Retina (tissue), 1 donor: ENCODE results near the gene SCAP.
"Not testable (repeated sequence)": the region's sequence is repeated elsewhere in the genome, so short reads cannot be mapped to it uniquely, and the experiment has no call there.

ENCODE experiments used
- DNase-seq: peaks from one replicate; pipeline ENCODE4 v3.0.0-alpha.2; 2016

Gene SCAP

GRCh38 chr3:47480267-47480666 is 4.5 kb upstream of the SCAP start:
- not testable (repeated sequence) for DNase-seq

- DNase-seq: no peak
These were observed 4.1 kb upstream of the SCAP start for GRCh38 chr3:47479826-47480160.

- DNase-seq: no peak
These were observed 2.3 kb upstream of the SCAP start for GRCh38 chr3:47478022-47478421.

- DNase-seq: no peak
These were observed 981 bp upstream of the SCAP start for GRCh38 chr3:47476644-47477199.

- DNase-seq: no peak
These were observed 537 bp upstream of the SCAP start for GRCh38 chr3:47476330-47476626.

GRCh38 chr3:47475029-47475569 is 642 bp downstream of the SCAP start:
- DNase-seq: no peak

- DNase-seq: no peak
These were observed 2.4 kb downstream of the SCAP start for GRCh38 chr3:47473391-47473790.

- DNase-seq: no peak
These were observed 6.1 kb downstream of the SCAP start for GRCh38 chr3:47469616-47470015.

- not testable (repeated sequence) for DNase-seq
These were observed 7.4 kb downstream of the SCAP start for GRCh38 chr3:47468315-47468714.

GRCh38 chr3:47464588-47464987 is 11.2 kb downstream of the SCAP start:
- DNase-seq: no peak

- not testable (repeated sequence) for DNase-seq
These were observed 16.1 kb downstream of the SCAP start for GRCh38 chr3:47459534-47460085.

- no peak for DNase-seq
These were observed 18.8 kb downstream of the SCAP start for GRCh38 chr3:47456984-47457383.

GRCh38 chr3:47455806-47456452 is 19.8 kb downstream of the SCAP start:
- DNase-seq: no peak

GRCh38 chr3:47452453-47453215 is 23.1 kb downstream of the SCAP start:
- DNase-seq: no peak

- no peak for DNase-seq
These were observed 31.6 kb downstream of the SCAP start for GRCh38 chr3:47444103-47444502.

GRCh38 chr3:47443611-47443995 is 32.1 kb downstream of the SCAP start:
- DNase-seq: no peak

- DNase-seq: no peak
These were observed 33.8 kb downstream of the SCAP start for GRCh38 chr3:47441796-47442551.

- DNase-seq: no peak
These were observed 35.6 kb downstream of the SCAP start for GRCh38 chr3:47440131-47440530.

GRCh38 chr3:47436180-47436579 is 39.6 kb downstream of the SCAP start:
- no peak for DNase-seq

- no peak for DNase-seq
These were observed 40.9 kb downstream of the SCAP start for GRCh38 chr3:47434849-47435248.

GRCh38 chr3:47433796-47434195 is 41.9 kb downstream of the SCAP start:
- DNase-seq: no peak

- no peak for DNase-seq
These were observed 43.1 kb downstream of the SCAP start for GRCh38 chr3:47432673-47433072.

- no peak for DNase-seq
These were observed 44.5 kb downstream of the SCAP start for GRCh38 chr3:47431225-47431624.
